ENCODE results near the gene BUD31.

- TF ChIP-seq, protein P1, sequence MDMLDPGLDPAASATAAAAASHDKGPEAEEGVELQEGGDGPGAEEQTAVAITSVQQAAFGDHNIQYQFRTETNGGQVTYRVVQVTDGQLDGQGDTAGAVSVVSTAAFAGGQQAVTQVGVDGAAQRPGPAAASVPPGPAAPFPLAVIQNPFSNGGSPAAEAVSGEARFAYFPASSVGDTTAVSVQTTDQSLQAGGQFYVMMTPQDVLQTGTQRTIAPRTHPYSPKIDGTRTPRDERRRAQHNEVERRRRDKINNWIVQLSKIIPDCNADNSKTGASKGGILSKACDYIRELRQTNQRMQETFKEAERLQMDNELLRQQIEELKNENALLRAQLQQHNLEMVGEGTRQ (IDR thresholded peaks at IDR 0.05; ENCODE audit: low read length): no peak
- TF ChIP-seq, protein P2, sequence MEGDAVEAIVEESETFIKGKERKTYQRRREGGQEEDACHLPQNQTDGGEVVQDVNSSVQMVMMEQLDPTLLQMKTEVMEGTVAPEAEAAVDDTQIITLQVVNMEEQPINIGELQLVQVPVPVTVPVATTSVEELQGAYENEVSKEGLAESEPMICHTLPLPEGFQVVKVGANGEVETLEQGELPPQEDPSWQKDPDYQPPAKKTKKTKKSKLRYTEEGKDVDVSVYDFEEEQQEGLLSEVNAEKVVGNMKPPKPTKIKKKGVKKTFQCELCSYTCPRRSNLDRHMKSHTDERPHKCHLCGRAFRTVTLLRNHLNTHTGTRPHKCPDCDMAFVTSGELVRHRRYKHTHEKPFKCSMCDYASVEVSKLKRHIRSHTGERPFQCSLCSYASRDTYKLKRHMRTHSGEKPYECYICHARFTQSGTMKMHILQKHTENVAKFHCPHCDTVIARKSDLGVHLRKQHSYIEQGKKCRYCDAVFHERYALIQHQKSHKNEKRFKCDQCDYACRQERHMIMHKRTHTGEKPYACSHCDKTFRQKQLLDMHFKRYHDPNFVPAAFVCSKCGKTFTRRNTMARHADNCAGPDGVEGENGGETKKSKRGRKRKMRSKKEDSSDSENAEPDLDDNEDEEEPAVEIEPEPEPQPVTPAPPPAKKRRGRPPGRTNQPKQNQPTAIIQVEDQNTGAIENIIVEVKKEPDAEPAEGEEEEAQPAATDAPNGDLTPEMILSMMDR (IDR thresholded peaks at IDR 0.05; ENCODE audit: control extremely low read depth in 1 of 3, insufficient read depth in 1 of 3, low read depth in 1 of 3, low read length in 3 of 3): no peak
- no peak for TF ChIP-seq POLR2AphosphoS5 (IDR thresholded peaks at IDR 0.05; ENCODE audit: low read depth, low read length)
Measured at GRCh38 chr7:99409806-99410205, 1.0 kb downstream of the BUD31 start.
